Stimulated activated CD4-positive, alpha-beta T cell treated with anti-CD3 and anti-CD28 coated beads, TNF-alpha, amount 100 ng/mL, for 48 hours (primary cell): ENCODE measurements around the gene FRYL.
"Not testable (repeated sequence)": the region's sequence is repeated elsewhere in the genome, so short reads cannot be mapped to it uniquely, and the experiment has no call there.

Experiments used
- DNase-seq, 3 donors: peaks; one replicate each; pipeline ENCODE4 v3.0.0-alpha.2; 2020; ENCODE audit warnings: low read depth in 3 of 3

FRYL gene

GRCh38 chr4:48746608-48747362, 33.3 kb downstream of the FRYL start:
- no peak for DNase-seq

GRCh38 chr4:48745223-48745622, 34.9 kb downstream of the FRYL start:
- DNase-seq, result not testable (repeated sequence)

GRCh38 chr4:48742412-48742811, 37.7 kb downstream of the FRYL start:
- no peak for DNase-seq

GRCh38 chr4:48739560-48740019, 40.5 kb downstream of the FRYL start:
- DNase-seq, result no peak

GRCh38 chr4:48738856-48739255, 41.2 kb downstream of the FRYL start:
- DNase-seq, result no peak

GRCh38 chr4:48728906-48729496, 51.1 kb downstream of the FRYL start:
- peak; percentile 9 to 29 (median 18) for DNase-seq

- no peak for DNase-seq
Measured at GRCh38 chr4:48727666-48728459, 52.2 kb downstream of the FRYL start.

GRCh38 chr4:48725414-48725813, 54.7 kb downstream of the FRYL start:
- no peak for DNase-seq

- DNase-seq, result no peak
Measured at GRCh38 chr4:48722509-48723446, 57.3 kb downstream of the FRYL start.

- no peak for DNase-seq
Measured at GRCh38 chr4:48720459-48720858, 59.6 kb downstream of the FRYL start.

GRCh38 chr4:48718818-48719465, 61.1 kb downstream of the FRYL start:
- DNase-seq, result no peak

- DNase-seq, result not testable (repeated sequence)
Measured at GRCh38 chr4:48716285-48716684, 63.8 kb downstream of the FRYL start.

GRCh38 chr4:48710446-48711209, 69.5 kb downstream of the FRYL start:
- DNase-seq, result no peak

GRCh38 chr4:48709901-48710300, 70.2 kb downstream of the FRYL start:
- no peak for DNase-seq

- DNase-seq, result no peak
Measured at GRCh38 chr4:48708610-48709009, 71.5 kb downstream of the FRYL start.

- DNase-seq, result no peak
Measured at GRCh38 chr4:48706736-48707135, 73.3 kb downstream of the FRYL start.

GRCh38 chr4:48705609-48706008, 74.5 kb downstream of the FRYL start:
- DNase-seq, result no peak

GRCh38 chr4:48704091-48704802, 75.8 kb downstream of the FRYL start:
- no peak for DNase-seq

- DNase-seq, result no peak
Measured at GRCh38 chr4:48699475-48699874, 80.6 kb downstream of the FRYL start.
